ENCODE measurements around the gene EVC2. TPM values are rescaled to one million over a fixed set of nuclear protein-coding genes. Genes with fewer than 3 reads are reported as not detected.

The EVC2 gene
- total and polyA plus RNA-seq, 10 of the 15 experiments (the other 5 are each of a cell fraction or from before 2014, with no cell fraction given), result 0.34 to 10.4 (median 5.6) TPM

DNA sequence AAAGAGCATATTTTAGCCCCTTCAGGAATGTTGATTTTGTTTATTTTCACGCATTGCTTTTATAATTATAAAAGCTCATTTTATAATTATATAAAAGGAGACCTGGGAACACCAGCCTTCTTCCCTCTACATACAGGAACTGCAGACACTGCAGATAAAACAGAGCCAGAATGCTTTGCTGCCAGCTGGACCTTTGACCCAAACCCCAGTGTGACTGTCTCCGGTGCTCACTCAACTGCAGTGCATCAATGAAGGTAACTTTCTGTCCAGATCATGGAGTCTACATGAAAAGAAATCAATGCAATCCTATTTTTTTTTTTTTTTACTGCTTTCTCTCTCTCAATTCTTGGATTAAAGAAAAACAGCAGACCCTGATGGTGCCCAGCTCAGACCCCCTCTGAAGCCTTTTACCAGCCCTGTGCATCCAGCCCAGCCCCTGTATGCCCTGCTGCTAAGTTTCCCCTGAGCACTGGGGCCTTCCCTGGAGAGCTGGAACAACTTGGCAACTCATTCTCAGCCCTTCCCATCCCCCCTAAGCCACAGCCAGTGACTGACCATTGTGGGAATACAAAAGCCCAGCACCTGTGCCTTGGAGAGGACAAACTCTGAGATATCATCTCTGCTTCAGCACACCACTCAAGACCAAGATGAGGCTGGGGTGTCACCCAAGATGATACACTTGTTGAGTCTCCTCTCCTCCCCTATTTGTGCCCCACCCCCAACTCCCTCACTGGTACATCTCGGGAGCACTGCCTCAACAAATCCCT is 182.1 kb downstream of the EVC2 start (continued):
- TF ChIP-seq, protein P1, sequence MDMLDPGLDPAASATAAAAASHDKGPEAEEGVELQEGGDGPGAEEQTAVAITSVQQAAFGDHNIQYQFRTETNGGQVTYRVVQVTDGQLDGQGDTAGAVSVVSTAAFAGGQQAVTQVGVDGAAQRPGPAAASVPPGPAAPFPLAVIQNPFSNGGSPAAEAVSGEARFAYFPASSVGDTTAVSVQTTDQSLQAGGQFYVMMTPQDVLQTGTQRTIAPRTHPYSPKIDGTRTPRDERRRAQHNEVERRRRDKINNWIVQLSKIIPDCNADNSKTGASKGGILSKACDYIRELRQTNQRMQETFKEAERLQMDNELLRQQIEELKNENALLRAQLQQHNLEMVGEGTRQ (IDR thresholded peaks at IDR 0.05; ENCODE audit: borderline replicate concordance, low read depth, low read length), result no peak
- TF ChIP-seq MTA2 (IDR thresholded peaks at IDR 0.05; ENCODE audit: low read depth), result no peak

DNA sequence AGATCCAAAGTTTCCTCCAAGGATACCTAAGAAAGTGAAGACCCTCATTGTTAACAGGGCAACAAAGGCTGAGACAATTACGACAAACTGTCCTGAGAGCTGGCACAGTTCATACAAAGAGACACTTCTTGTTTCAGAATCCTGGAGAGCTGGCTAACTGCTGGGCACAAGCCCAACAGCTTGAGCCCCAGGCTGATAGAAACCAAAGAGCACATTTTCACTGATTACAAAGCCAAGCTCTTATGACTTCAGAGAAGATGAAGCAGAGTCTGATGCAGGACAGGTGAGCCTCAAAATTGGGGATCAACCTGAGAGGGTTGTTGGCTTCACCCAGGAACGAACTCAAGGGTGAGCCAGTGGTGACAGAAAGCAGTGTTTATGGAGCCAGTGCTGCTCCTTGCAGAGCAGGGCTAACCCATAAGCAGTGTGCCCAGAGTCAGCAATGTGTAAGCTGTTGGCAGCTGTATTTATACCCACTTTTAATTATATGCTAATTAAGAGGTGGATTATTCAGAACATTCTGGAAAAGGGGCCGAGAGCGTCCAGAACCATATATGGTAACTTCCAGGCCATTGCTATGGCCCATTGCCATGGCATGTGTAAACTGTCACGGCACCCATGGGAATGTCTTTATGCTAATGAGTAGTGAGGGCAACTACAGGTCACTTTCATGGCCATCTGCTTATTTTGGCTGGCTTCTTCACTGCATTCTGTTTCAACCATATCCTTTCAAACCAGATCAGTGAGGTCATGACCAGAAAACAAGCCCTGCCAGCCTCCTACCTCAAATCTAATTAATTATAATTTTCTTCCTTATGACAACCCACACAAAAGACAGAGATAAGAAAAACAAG is 183.7 kb downstream of the EVC2 start:
- BruUV-seq (replicated peaks), result no TSS peak
- RAD21 ChIA-PET (ENCODE audit: unreplicated experiment), result no interaction called here
- ATAC-seq (no peak), FAIRE-seq (no peak), DNase-seq (ENCODE audit: low read depth, low spot score) (no peak)
- no peaks in the 10 kb centered on the region for H3K4me1 ChIP-seq (ENCODE audit: control insufficient read depth, insufficient read depth, low read length)
- H3K9me3 ChIP-seq (replicated peaks; ENCODE audit: control insufficient read depth, insufficient read depth, low read length), result no peaks in the 10 kb centered on the region; the same call in 2 of the 3 replicates
- in situ Hi-C loops (cut with MboI) (no loop called here), intact Hi-C loops (cut with micrococcal nuclease; ENCODE audit: unreplicated experiment) (no loop called here)
- no peak overlapping the region for H2AFZ ChIP-seq (ENCODE audit: control insufficient read depth, low read depth, low read length)
- H3K4me3 ChIP-seq, result no peak overlapping the region
- SMC1A ChIA-PET (ENCODE audit: uncharacterized antibody, unreplicated experiment), result no interaction called here
- H3K27me3 ChIP-seq (replicated peaks in 1 of 2; ENCODE audit: control insufficient read depth in 2 of 2, insufficient read depth in 2 of 2, low read length in 1 of 2), result no peaks in the 10 kb centered on the region
- no peaks in the 10 kb centered on the region for H3K36me3 ChIP-seq (ENCODE audit: control insufficient read depth in 2 of 2, insufficient read depth in 2 of 2, low read length in 1 of 2)
- WGBS (ENCODE audit: insufficient coverage, insufficient replicate concordance, low lambda C conversion rate, missing lambda C conversion rate), result 3% methylated on average over 5 of the region's 5 CpGs
- H3K79me2 ChIP-seq (ENCODE audit: control insufficient read depth, insufficient read depth, low read length), result no peaks in the 10 kb centered on the region
- no peak overlapping the region for H3K27ac ChIP-seq (ENCODE audit: control insufficient read depth, insufficient read depth)
- H3K9ac ChIP-seq (ENCODE audit: control insufficient read depth, insufficient read depth, low read length), result no peak overlapping the region
- no peak overlapping the region for H3K4me2 ChIP-seq (ENCODE audit: control insufficient read depth, insufficient read depth)
- no peaks in the 10 kb centered on the region for H4K20me1 ChIP-seq (ENCODE audit: control insufficient read depth, insufficient read depth)
- POLR2A ChIA-PET, result no interaction called here
- CTCF ChIA-PET, result no interaction called here
- TF ChIP-seq SUZ12 (IDR thresholded peaks at IDR 0.05; ENCODE audit: unreplicated experiment) (no peak), SIX5 (IDR thresholded peaks at IDR 0.05; ENCODE audit: low read depth, low read length, severe bottlenecking) (no peak), SUPT20H (IDR thresholded peaks at IDR 0.05; ENCODE audit: borderline replicate concordance, control insufficient read depth, low read depth, low read length) (no peak), JUND (IDR thresholded peaks at IDR 0.05; ENCODE audit: low read depth, low read length) (no peak), HDAC2 (IDR thresholded peaks at IDR 0.05) (no peak), POLR2AphosphoS2 (IDR thresholded peaks at IDR 0.05; ENCODE audit: low read depth, low read length) (no peak), TAF1 (IDR thresholded peaks at IDR 0.05; ENCODE audit: borderline replicate concordance, low read depth, low read length) (no peak), BACH1 (IDR thresholded peaks at IDR 0.05; ENCODE audit: borderline replicate concordance) (no peak), POLR2A (IDR thresholded peaks at IDR 0.05; ENCODE audit: low read depth, low read length) (no peak)
- TF ChIP-seq, protein P2, sequence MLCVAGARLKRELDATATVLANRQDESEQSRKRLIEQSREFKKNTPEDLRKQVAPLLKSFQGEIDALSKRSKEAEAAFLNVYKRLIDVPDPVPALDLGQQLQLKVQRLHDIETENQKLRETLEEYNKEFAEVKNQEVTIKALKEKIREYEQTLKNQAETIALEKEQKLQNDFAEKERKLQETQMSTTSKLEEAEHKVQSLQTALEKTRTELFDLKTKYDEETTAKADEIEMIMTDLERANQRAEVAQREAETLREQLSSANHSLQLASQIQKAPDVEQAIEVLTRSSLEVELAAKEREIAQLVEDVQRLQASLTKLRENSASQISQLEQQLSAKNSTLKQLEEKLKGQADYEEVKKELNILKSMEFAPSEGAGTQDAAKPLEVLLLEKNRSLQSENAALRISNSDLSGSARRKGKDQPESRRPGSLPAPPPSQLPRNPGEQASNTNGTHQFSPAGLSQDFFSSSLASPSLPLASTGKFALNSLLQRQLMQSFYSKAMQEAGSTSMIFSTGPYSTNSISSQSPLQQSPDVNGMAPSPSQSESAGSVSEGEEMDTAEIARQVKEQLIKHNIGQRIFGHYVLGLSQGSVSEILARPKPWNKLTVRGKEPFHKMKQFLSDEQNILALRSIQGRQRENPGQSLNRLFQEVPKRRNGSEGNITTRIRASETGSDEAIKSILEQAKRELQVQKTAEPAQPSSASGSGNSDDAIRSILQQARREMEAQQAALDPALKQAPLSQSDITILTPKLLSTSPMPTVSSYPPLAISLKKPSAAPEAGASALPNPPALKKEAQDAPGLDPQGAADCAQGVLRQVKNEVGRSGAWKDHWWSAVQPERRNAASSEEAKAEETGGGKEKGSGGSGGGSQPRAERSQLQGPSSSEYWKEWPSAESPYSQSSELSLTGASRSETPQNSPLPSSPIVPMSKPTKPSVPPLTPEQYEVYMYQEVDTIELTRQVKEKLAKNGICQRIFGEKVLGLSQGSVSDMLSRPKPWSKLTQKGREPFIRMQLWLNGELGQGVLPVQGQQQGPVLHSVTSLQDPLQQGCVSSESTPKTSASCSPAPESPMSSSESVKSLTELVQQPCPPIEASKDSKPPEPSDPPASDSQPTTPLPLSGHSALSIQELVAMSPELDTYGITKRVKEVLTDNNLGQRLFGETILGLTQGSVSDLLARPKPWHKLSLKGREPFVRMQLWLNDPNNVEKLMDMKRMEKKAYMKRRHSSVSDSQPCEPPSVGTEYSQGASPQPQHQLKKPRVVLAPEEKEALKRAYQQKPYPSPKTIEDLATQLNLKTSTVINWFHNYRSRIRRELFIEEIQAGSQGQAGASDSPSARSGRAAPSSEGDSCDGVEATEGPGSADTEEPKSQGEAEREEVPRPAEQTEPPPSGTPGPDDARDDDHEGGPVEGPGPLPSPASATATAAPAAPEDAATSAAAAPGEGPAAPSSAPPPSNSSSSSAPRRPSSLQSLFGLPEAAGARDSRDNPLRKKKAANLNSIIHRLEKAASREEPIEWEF (IDR thresholded peaks at IDR 0.05; ENCODE audit: insufficient replicate concordance, low read depth, low read length), result no peak
- TF ChIP-seq, protein P3, sequence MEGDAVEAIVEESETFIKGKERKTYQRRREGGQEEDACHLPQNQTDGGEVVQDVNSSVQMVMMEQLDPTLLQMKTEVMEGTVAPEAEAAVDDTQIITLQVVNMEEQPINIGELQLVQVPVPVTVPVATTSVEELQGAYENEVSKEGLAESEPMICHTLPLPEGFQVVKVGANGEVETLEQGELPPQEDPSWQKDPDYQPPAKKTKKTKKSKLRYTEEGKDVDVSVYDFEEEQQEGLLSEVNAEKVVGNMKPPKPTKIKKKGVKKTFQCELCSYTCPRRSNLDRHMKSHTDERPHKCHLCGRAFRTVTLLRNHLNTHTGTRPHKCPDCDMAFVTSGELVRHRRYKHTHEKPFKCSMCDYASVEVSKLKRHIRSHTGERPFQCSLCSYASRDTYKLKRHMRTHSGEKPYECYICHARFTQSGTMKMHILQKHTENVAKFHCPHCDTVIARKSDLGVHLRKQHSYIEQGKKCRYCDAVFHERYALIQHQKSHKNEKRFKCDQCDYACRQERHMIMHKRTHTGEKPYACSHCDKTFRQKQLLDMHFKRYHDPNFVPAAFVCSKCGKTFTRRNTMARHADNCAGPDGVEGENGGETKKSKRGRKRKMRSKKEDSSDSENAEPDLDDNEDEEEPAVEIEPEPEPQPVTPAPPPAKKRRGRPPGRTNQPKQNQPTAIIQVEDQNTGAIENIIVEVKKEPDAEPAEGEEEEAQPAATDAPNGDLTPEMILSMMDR (IDR thresholded peaks at IDR 0.05 in 2 of 3, conservative IDR thresholded peaks at IDR 0.05 in 1 of 3; ENCODE audit: control insufficient read depth in 2 of 3, extremely low read depth in 1 of 3, insufficient read depth in 1 of 3, low read depth in 3 of 3, low read length in 3 of 3), result no peak

Data from GM12878 (cell line).